Glutamatergic neuron (in vitro differentiated cells): ENCODE data around the gene S100A1. TPM values are rescaled to one million over a fixed set of nuclear protein-coding genes. Genes with fewer than 3 reads are reported as not detected.

Experiments used
- DNase-seq: peaks from one replicate; pipeline ENCODE4 v3.0.0; 2022
- H3K27ac Mint-ChIP-seq: one replicate; pipeline ENCODE4 v1.8.0; 2020; ENCODE audit warnings: mild to moderate bottlenecking, mixed read lengths, inconsistent platforms; ENCODE audit not compliant: unreplicated experiment
- H3K27me3 Mint-ChIP-seq: one replicate; pipeline ENCODE4 v1.8.0; 2020; ENCODE audit warnings: mild to moderate bottlenecking, moderate library complexity, mixed read lengths, inconsistent platforms; ENCODE audit not compliant: unreplicated experiment
- H3K36me3 Mint-ChIP-seq: one replicate; pipeline ENCODE4 v1.8.0; 2020; ENCODE audit warnings: mild to moderate bottlenecking, mixed read lengths, inconsistent platforms; ENCODE audit not compliant: unreplicated experiment
- H3K4me1 Mint-ChIP-seq: one replicate; pipeline ENCODE4 v1.8.0; 2020; ENCODE audit warnings: mild to moderate bottlenecking, low read depth, mixed read lengths, inconsistent platforms; ENCODE audit not compliant: unreplicated experiment
- H3K4me3 Mint-ChIP-seq: one replicate; pipeline ENCODE4 v1.8.0; 2020; ENCODE audit warnings: mild to moderate bottlenecking, mixed read lengths, inconsistent platforms; ENCODE audit not compliant: unreplicated experiment
- H3K9me3 Mint-ChIP-seq: one replicate; pipeline ENCODE4 v1.8.0; 2020; ENCODE audit warnings: mild to moderate bottlenecking, moderate library complexity, mixed read lengths, inconsistent platforms; ENCODE audit not compliant: unreplicated experiment
- CTCF ChIP-seq: fragments of 200-600 bp; sonication (generic); IDR thresholded peaks from one replicate; pipeline ENCODE4 v1.5.0; 2021; ENCODE audit not compliant: partially characterized antibody, unreplicated experiment
- total RNA-seq: library from RNA; stranded (reverse); fragmentation: NEBNext Ultra II Directional; extraction: Animal tissue kit (Norgen Biotek cat#: 25700); gene quantifications from one replicate; pipeline ENCODE4 v1.2.1, GENCODE V29; 2021; ENCODE audit not compliant: unreplicated experiment

S100A1 gene
- total RNA-seq, 1 donor from 2014 or later, result 35.4 TPM

DNA sequence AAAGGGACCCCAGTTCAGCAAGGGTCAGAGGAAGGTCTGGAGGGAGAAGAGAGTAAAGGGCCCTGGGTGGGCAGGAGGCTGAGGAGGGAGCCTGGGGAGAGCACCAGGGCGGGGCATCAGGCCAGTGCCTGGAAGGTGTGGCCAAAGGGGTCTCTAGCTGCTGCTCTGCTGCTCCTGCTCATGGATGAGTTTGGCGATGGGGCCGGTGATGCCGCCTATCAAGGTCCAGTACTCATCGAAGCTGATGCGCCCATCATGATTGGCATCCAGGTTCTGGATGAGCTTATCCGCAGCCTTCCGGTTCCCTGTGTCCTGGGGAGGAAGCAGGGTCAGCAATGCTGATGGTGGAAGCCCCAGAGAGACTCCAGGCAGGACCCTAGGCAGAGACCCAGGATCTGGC lies 20.9 kb upstream of the S100A1 start:
- peaks cover 13% of the 10 kb centered on the region for H3K4me1 Mint-ChIP-seq
- no peak for DNase-seq
- H3K27me3 Mint-ChIP-seq, result peaks cover 5% of the 10 kb centered on the region
- no peaks in the 10 kb centered on the region for H3K36me3 Mint-ChIP-seq
- H3K27ac Mint-ChIP-seq, result no peak overlapping the region
- TF ChIP-seq CTCF, result no peak
- peaks cover 11% of the 10 kb centered on the region for H3K9me3 Mint-ChIP-seq
- H3K4me3 Mint-ChIP-seq, result no peak overlapping the region

DNA sequence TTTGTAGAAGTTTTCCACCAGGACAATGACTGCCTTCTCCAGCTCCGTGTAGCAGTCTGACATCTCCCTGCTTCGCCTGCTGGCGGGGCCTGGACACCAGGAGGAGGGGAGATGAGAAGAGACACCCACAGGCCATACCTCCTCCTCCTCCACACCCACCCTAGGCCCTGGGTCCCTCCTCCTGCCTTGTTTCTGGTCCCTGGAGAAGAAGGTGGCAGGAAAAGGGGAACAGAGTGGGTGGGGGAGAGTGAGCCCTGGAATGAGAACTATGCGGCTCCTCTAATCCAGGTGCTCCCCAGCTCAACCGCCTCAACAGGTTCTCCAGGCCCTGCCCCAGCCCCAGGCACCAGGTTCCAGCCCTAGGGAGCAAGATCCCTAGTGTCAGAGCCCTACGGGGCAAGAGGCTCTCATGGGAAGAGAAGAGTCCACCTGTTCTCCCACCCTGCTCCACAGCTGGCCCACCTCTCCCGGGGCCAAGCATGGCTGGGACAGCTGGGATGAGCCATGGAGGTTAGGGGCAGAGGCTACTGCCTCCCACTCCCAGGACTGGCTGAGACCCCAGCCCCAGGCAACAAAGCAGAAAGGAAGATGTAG lies 20.0 kb upstream of the S100A1 start:
- no peak overlapping the region for H3K27ac Mint-ChIP-seq

GRCh38 chr1:153608742-153609584 lies 19.3 kb upstream of the S100A1 start:
- Mint-ChIP-seq H3K4me1 (peaks cover 13% of the 10 kb centered on the region), H3K4me3 (peak overlapping the region; percentile 55), H3K27ac (peak overlapping the region; percentile 76), H3K9me3 (peaks cover 11% of the 10 kb centered on the region), H3K36me3 (no peaks in the 10 kb centered on the region), H3K27me3 (peaks cover 7% of the 10 kb centered on the region)
- peak; percentile 60 for DNase-seq
- TF ChIP-seq CTCF, result no peak

More for the DNA sequence above, 20.0 kb upstream of the S100A1 start:
- no peak overlapping the region for H3K4me3 Mint-ChIP-seq
- H3K9me3 Mint-ChIP-seq, result peaks cover 11% of the 10 kb centered on the region
- peaks cover 13% of the 10 kb centered on the region for H3K4me1 Mint-ChIP-seq
- H3K36me3 Mint-ChIP-seq, result no peaks in the 10 kb centered on the region
- peaks cover 6% of the 10 kb centered on the region for H3K27me3 Mint-ChIP-seq
- TF ChIP-seq CTCF, result no peak
- no peak for DNase-seq

GRCh38 chr1:153609585-153609907 lies 18.7 kb upstream of the S100A1 start:
- Mint-ChIP-seq H3K27me3 (peaks cover 8% of the 10 kb centered on the region), H3K4me1 (peaks cover 13% of the 10 kb centered on the region), H3K27ac (peak overlapping the region; percentile 59), H3K4me3 (no peak overlapping the region), H3K9me3 (peaks cover 11% of the 10 kb centered on the region), H3K36me3 (no peaks in the 10 kb centered on the region)
- TF ChIP-seq CTCF, result no peak
- no peak for DNase-seq

GRCh38 chr1:153610334-153610733 lies 17.9 kb upstream of the S100A1 start:
- Mint-ChIP-seq H3K4me3 (no peak overlapping the region), H3K27ac (no peak overlapping the region), H3K27me3 (peaks cover 8% of the 10 kb centered on the region), H3K36me3 (no peaks in the 10 kb centered on the region), H3K4me1 (peaks cover 13% of the 10 kb centered on the region), H3K9me3 (peaks cover 11% of the 10 kb centered on the region)
- no peak for TF ChIP-seq CTCF
- DNase-seq, result no peak
